CD4-positive, alpha-beta T cell (primary cell): ENCODE data around the gene TOX4. TPM values are rescaled to one million over a fixed set of nuclear protein-coding genes. Genes with fewer than 3 reads are reported as not detected.
A peak's percentile ranks its signal among the peaks of the same experiment; 100 is the strongest.

ENCODE experiments used
- ATAC-seq: fragments of 200-7000 bp; cut with Tn5 transposase; one replicate; pipeline ENCODE4 v1.10.0; 2022; ENCODE audit warnings: mild to moderate bottlenecking; ENCODE audit not compliant: poor library complexity
- CTCF ChIA-PET: fragments of 350-600 bp; sonication (Branson Sonifier 250); formaldehyde crosslinking; loops from one replicate; lab custom pipeline; 2021; ENCODE audit warnings: antibody characterized with exemption, inconsistent platforms; lab: Charles Lee
- POLR2A ChIA-PET: fragments of 350-600 bp; sonication (Branson Sonifier 250); formaldehyde crosslinking; loops from one replicate; lab custom pipeline; 2021; ENCODE audit warnings: antibody characterized with exemption, inconsistent platforms; lab: Charles Lee
- DNase-seq, 14 experiments: peaks; one replicate each; pipeline ENCODE4 v3.0.0-alpha.2; 2013 to 2020; ENCODE audit warnings: mixed read lengths in 2 of 14
- H3K27ac ChIP-seq, 2 donors: one replicate each; pipeline versions ENCODE4 v1.5.1 to v1.7.0; 2013; ENCODE audit warnings: low read length in 2 of 2, low read depth in 1 of 2, mild to moderate bottlenecking in 1 of 2
- H3K27me3 ChIP-seq, 2 experiments: 1 replicate in 1 of 2; 2 replicates in 1 of 2; pipeline versions ENCODE4 v1.6.1 to v1.7.0; 2013; ENCODE audit warnings: low read length in 2 of 2, control low read depth in 1 of 2, mild to moderate bottlenecking in 1 of 2, moderate library complexity in 1 of 2; ENCODE audit not compliant: insufficient read depth in 2 of 2, control insufficient read depth in 1 of 2
- H3K36me3 ChIP-seq: one replicate; pipeline ENCODE4 v1.6.1; 2013; ENCODE audit warnings: low read length, control low read depth; ENCODE audit not compliant: insufficient read depth
- H3K4me1 ChIP-seq: one replicate; pipeline ENCODE4 v1.6.1; 2013; ENCODE audit warnings: low read length, control low read depth; ENCODE audit not compliant: insufficient read depth
- H3K4me3 ChIP-seq: one replicate; pipeline ENCODE4 v1.5.1; 2013; ENCODE audit warnings: mild to moderate bottlenecking, low read length, moderate library complexity
- H3K9me3 ChIP-seq, 2 experiments: 1 replicate in 1 of 2; 2 replicates in 1 of 2; pipeline versions ENCODE4 v1.6.1 to v1.7.0; 2013; ENCODE audit warnings: low read length in 2 of 2, mild to moderate bottlenecking in 2 of 2, control low read depth in 1 of 2, moderate library complexity in 1 of 2; ENCODE audit not compliant: control insufficient read depth in 1 of 2, insufficient read depth in 1 of 2
- H3K27ac Mint-ChIP-seq: one replicate; pipeline ENCODE4 v1.8.0; 2020; ENCODE audit warnings: mixed read lengths
- H3K27me3 Mint-ChIP-seq: one replicate; pipeline ENCODE4 v1.8.0; 2021; ENCODE audit warnings: mixed read lengths
- H3K36me3 Mint-ChIP-seq: one replicate; pipeline ENCODE4 v1.8.0; 2021; ENCODE audit warnings: low read depth, mixed read lengths
- H3K4me1 Mint-ChIP-seq: one replicate; pipeline ENCODE4 v1.8.0; 2021; ENCODE audit warnings: low read depth, mixed read lengths
- H3K4me3 Mint-ChIP-seq: one replicate; pipeline ENCODE4 v1.8.0; 2020; ENCODE audit warnings: mild to moderate bottlenecking, mixed read lengths
- H3K9me3 Mint-ChIP-seq: one replicate; pipeline ENCODE4 v1.8.0; 2020; ENCODE audit warnings: mixed read lengths
- CTCF ChIP-seq: fragments of 200-600 bp; IDR thresholded peaks from one replicate; pipeline ENCODE4 v1.8.0; 2022; ENCODE audit warnings: antibody characterized with exemption, mild to moderate bottlenecking
- intact Hi-C, 2 experiments: fragments of 100-400 bp; cut with DNase I in 1 of 2; cut with micrococcal nuclease in 1 of 2; formaldehyde crosslinking; loops; one replicate each; pipeline versions ENCODE4 v1.15.1 to v1.9.0; 2023 to 2025; cut with DNase I, micrococcal nuclease
- total RNA-seq, 174 experiments: library from RNA in 2 of 174; stranded (reverse) in 2 of 174; gene quantifications; one replicate each; pipeline ENCODE4 v1.2.3 and lab custom pipeline; 2021 to 2026

Gene TOX4
- total RNA-seq, 2 experiments from 2014 or later = 70.9 to 77.4 TPM

- peaks cover 22% of the 10 kb centered on the region for H3K4me1 Mint-ChIP-seq
- H3K4me3 Mint-ChIP-seq = no peak overlapping the region
Measured at GRCh38 chr14:21523203-21523602, 46.2 kb downstream of the TOX4 start.

GRCh38 chr14:21524575-21525490 is 47.8 kb downstream of the TOX4 start:
- H3K27ac ChIP-seq = no peak overlapping the region
- no peaks in the 10 kb centered on the region for H3K27me3 ChIP-seq
- no peak for TF ChIP-seq CTCF
- ATAC-seq = no peak
- Mint-ChIP-seq H3K9me3 (no peaks in the 10 kb centered on the region), H3K4me1 (peaks cover 22% of the 10 kb centered on the region), H3K27me3 (no peaks in the 10 kb centered on the region), H3K36me3 (no peaks in the 10 kb centered on the region), H3K4me3 (peak overlapping the region; percentile 96), H3K27ac (peak overlapping the region; percentile 55)
- intact Hi-C loops = no loop called here
- ChIA-PET POLR2A (interaction anchor here (3.0 to 5.3 kb wide), 2 partner anchors 13 to 69 kb away, joined by 16 to 54 read pairs; partner anchors contain the start of genes CHD8 and METTL3), CTCF (no interaction called here)
- DNase-seq = no peak
- H3K4me3 ChIP-seq = peak overlapping the region; percentile 74
- H3K4me1 ChIP-seq = peaks cover 13% of the 10 kb centered on the region
- no peaks in the 10 kb centered on the region for H3K36me3 ChIP-seq
- no peaks in the 10 kb centered on the region for H3K9me3 ChIP-seq

More at GRCh38 chr14:21523203-21523602, 46.2 kb downstream of the TOX4 start:
- Mint-ChIP-seq H3K9me3 (no peaks in the 10 kb centered on the region), H3K27me3 (peaks cover 6% of the 10 kb centered on the region), H3K36me3 (no peaks in the 10 kb centered on the region), H3K27ac (no peak overlapping the region)
- DNase-seq (no peak), ATAC-seq (no peak)
- CTCF ChIA-PET = interaction anchor here (1.0 kb wide), 1 partner anchor 25 kb away, joined by 3 read pairs; no protein-coding TSS in a partner anchor
- H3K27me3 ChIP-seq = no peaks in the 10 kb centered on the region
- no peaks in the 10 kb centered on the region for H3K9me3 ChIP-seq
- no peak overlapping the region for H3K4me3 ChIP-seq
- intact Hi-C loops = no loop called here
- H3K27ac ChIP-seq = no peak overlapping the region
- no peaks in the 10 kb centered on the region for H3K36me3 ChIP-seq
- TF ChIP-seq CTCF = no peak
- H3K4me1 ChIP-seq = peaks cover 13% of the 10 kb centered on the region
- POLR2A ChIA-PET = no interaction called here

- H3K36me3 ChIP-seq = no peaks in the 10 kb centered on the region
- H3K9me3 ChIP-seq = no peaks in the 10 kb centered on the region
- peak overlapping the region; percentile 74 for H3K4me3 ChIP-seq
- Mint-ChIP-seq H3K27ac (peak overlapping the region; percentile 55), H3K9me3 (no peaks in the 10 kb centered on the region), H3K36me3 (no peaks in the 10 kb centered on the region), H3K4me1 (peaks cover 22% of the 10 kb centered on the region), H3K27me3 (no peaks in the 10 kb centered on the region), H3K4me3 (peak overlapping the region; percentile 96)
- TF ChIP-seq CTCF = no peak
- H3K4me1 ChIP-seq = peaks cover 13% of the 10 kb centered on the region
- no peak overlapping the region for H3K27ac ChIP-seq
- H3K27me3 ChIP-seq = no peaks in the 10 kb centered on the region
- intact Hi-C loops = no loop called here
- CTCF ChIA-PET = interaction anchor here (0.6 to 1.5 kb wide), 4 partner anchors 24 to 69 kb away, joined by 3 to 5 read pairs (median 3); partner anchors contain the start of genes CHD8 and RAB2B
- POLR2A ChIA-PET = interaction anchor here (0.6 to 5.3 kb wide), 13 partner anchors 9 to 1569 kb away, joined by 3 to 54 read pairs (median 5); partner anchors contain the start of genes ACIN1, C14orf119, CHD8 and METTL3
- peak in 2 of 14 experiments; percentile 8 to 26 for DNase-seq
- no peak for ATAC-seq
Measured at GRCh38 chr14:21525571-21525961, 48.6 kb downstream of the TOX4 start.
